T47D (cell line): ENCODE results near the gene ZBTB7C.
"Not testable (repeated sequence)": the region's sequence is repeated elsewhere in the genome, so short reads cannot be mapped to it uniquely, and the experiment has no call there.

ENCODE experiments used
- DNase-seq, 2 experiments: peaks; one replicate each; pipeline versions ENCODE4 v3.0.0 to v3.0.0-alpha.2; 2011 to 2012; ENCODE audit warnings: low read depth in 1 of 2, low spot score in 1 of 2
- JUND ChIP-seq: IDR thresholded peaks from 2 replicates; pipeline ENCODE4 v1.6.1; 2012; ENCODE audit warnings: low read depth
- in situ Hi-C: cut with HindIII; loops from 2 replicates; pipeline ENCODE4 v1.10.0; 2016; ENCODE audit warnings: low sequenced_read_pairs, low pct_unique_long_range_greater_than_20kb

The ZBTB7C gene

DNA sequence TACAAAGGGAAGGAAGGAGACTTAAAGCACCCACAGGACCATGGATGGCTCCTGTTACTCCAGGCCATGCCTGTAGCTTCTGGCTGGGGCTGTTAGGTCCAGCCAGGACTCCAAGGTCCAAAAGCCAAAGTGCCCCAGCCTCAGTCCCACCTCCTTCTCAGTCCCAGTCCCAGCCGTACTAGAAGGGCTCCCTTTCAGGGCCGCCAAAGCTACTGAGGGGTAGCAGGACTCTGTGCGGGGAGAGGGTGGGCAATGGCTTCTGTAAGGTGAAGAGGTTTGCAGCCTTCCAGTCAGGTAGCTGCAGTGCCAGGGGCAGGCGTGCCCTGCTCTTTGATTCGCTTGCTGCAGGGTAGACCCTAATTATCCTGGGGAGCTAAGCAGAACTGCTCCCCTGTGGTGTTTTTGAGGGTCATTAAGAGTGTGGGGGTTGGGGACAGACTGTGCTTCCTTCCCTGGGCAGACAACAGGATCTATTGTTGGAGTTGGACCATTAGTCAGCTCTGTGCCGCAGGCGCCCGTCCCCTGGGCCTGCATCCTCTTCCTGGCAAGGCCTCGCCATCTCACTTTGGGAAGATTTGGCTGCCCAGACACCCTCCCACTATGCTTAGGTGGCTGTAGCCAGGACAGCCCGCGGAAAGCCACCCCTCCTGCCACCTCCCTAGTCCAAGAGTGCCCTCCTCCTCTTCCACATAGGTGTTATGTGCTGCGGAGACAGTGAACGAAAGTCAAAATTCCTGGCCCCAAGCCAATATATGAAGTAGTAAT is 118.8 kb downstream of the ZBTB7C start:
- TF ChIP-seq JUND: no peak
- no peak for DNase-seq
- in situ Hi-C loops: no loop called here

DNA sequence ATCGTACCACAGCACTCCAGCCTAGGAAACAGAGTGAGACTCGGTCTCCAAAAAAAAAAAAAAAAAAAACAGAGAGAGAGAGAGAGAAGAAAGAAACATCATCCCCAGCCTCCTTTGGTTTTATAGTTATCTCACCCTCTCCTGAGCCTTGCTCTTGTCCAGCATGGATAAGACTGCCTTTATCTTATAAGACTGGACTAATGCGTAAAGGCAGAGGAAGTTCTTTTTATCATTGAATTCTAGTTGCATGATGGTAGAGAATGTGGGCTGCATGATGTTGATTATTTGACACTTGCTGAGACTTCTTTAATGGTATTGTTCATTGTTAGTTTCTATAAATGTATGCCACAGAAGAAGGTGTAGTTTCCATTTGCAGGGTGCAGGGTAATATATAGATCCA is 124.4 kb downstream of the ZBTB7C start:
- no peak for DNase-seq
- no peak for TF ChIP-seq JUND
- in situ Hi-C loops: no loop called here

DNA sequence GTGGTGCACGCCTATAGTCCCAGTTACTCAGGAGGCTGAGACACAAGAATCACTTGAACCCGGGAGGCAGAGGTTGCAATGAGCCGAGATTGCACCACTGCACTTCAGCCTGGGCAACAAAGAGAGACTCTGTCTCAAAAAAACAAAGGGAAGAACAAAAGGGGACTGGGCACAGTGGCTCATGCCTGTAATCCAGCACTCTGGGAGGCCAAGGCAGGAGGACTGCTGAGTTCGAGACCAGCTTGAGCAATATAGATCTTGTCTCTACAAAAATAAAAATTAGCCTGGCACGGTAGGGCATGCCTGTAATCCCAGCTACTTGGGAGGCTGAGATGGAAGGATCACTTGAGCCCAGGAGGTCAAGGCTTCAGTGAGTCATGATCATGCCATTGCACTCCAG is 125.2 kb downstream of the ZBTB7C start:
- in situ Hi-C loops, DNase-seq: not testable (repeated sequence)

DNA sequence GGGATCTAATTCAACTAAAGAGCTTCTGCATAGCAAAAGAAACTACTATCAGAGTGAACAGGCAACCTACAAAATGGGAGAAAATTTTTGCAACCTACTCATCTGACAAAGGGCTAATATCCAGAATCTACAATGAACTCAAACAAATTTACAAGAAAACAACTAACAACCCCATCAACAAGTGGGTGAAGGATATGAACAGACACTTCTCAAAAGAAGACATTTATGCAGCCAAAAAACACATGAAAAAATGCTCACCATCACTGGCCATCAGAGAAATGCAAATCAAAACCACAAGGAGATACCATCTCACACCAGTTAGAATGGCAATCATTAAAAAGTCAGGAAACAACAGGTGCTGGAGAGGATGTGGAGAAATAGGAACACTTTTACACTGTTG is 127.7 kb downstream of the ZBTB7C start:
- in situ Hi-C loops, DNase-seq: not testable (repeated sequence)

DNA sequence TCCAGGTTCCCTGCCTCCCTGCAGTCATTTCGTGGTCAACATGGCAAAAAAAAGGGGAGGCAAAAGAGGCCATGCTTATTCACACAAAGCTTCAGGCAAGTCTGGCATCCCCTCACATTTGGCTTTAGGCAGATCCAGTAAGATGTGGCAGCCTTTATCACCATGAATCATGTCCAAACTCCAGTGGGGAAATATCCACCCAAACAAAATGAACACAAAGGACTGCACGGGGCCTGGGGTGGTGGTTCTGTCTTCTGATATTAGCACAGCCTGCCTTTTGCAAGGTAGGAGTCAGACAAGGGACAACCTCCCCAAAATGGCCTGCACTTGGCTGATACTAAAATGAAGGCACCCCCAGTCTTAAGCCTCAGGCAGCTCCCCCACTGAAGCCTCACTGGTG is 129.9 kb downstream of the ZBTB7C start:
- no peak for TF ChIP-seq JUND
- no peak for DNase-seq
- in situ Hi-C loops: no loop called here

DNA sequence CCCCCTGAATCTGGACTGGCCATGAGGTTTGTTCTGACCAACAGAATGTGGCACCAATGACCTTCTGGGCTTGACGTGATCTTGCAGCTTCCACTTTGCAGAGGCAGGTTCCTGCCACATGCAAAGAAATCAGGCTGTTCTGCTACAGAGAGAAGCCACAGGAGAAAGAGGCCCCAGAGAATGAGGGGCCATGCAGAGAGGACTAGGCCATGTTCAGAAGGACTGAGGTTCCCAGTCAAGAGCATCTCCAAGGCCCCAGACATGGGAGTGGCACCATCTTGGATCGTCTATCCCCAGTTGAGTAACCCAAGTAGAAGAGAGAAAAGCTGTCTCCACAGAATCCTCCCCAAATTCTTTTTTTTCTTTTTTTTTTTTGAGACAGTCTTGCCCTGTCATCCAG is 131.1 kb downstream of the ZBTB7C start:
- in situ Hi-C loops: no loop called here
- no peak for TF ChIP-seq JUND
- DNase-seq: no peak

DNA sequence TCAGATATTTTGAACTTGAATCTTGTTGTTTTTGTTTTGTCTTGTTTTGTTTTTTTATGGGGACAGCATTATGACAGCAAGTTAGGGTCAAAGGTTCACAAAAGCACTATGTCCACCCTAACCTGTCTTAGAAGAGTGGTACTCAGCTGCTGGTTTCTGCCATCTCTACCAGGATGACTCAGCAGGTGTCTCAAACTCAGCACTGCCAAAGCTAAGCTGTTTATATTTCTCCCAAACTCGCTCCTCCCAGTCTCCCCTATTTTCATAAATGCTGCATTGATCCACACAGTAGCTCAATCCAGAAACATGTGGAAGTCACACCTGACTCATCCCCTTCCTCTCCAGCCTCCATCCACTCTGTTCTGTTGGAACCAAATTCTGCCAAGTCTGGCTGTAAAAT is 134.9 kb downstream of the ZBTB7C start:
- TF ChIP-seq JUND: no peak
- no peak for DNase-seq
- in situ Hi-C loops: no loop called here

DNA sequence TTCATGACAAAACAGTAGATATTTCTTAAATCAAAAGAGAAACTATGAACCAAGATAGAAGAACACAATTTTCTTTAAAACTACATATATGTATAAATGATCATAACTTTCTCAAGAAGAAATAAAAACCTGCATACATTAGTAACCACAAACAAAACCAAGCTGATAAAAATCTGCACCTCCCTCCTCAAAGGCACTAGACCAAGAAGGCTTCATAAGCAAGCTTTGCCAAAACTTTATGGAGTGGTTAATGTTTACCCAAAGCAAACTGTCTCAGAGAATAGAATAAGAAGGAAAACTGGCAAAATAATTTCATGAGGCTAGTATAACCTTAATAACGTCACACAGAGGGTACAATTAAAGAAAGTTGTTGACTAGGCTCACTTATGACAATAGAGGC is 138.3 kb downstream of the ZBTB7C start:
- no peak for TF ChIP-seq JUND
- DNase-seq: peak in 1 of 2 experiments; percentile 20
- in situ Hi-C loops: no loop called here

DNA sequence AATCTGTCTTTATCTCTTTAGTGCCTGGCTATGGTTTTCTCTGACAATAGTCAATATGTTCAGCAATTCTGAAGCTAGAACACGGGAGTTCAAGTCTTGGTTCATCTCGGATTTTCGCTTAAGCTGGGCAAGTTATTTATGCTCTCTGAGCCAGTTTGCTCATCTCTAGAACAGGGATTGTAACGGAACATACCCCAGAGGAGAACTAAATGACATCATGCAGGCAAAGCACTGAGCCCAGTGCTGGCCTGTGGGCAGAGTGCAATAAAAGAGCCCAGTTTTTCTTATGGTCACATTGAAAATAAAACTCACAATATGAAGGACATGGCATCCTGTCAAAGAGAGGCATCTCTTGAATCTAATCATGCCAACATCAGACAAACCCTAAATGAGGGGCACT is 143.9 kb downstream of the ZBTB7C start:
- TF ChIP-seq JUND: no peak
- in situ Hi-C loops: no loop called here
- no peak for DNase-seq

DNA sequence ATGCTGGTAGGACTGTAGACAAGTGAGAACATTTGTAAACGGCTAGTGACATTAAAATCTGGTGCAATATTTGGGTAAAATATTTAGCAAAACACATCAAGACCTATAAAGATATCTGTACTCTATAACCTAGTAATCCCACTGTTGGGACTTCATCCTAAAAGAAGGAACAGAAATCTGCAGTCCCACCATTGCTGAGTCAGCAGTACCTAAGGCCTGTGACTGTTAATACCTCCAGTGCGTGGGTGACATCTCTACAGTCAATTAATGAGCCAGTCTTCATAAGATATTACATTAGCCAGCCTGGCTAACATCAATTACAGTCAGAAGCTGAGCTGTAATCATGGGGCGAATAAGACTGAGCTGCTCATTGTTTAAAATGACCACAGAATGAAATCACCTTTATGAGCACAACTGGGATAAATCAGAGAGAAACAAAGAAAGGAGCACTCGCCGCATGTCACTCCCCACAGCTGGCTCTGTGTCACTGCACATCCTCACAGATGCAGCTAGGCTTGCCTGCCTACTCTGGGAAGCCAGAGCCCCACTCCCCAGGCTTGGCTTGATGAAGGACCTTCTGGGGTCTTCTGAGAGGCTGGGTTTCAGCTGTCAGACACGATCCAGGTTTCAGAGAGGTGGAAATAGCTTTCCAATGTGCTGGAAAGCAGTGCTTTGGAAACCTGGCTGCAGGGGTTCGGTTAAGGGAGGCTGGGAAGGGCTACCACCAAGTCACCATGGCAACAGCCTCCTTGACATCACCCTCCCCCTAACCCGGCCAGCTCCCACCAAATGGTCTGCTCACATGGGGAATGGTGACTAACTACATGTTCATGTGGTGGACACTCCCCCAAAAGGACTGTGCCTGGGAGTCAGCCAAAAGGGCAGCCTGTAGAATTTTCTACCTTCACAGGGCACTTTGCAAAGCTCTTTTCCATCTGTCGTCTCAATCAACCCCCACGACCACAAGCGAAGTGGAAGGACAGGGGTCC is 145.0 kb downstream of the ZBTB7C start:
- in situ Hi-C loops: no loop called here
- no peak for TF ChIP-seq JUND
- DNase-seq: no peak

DNA sequence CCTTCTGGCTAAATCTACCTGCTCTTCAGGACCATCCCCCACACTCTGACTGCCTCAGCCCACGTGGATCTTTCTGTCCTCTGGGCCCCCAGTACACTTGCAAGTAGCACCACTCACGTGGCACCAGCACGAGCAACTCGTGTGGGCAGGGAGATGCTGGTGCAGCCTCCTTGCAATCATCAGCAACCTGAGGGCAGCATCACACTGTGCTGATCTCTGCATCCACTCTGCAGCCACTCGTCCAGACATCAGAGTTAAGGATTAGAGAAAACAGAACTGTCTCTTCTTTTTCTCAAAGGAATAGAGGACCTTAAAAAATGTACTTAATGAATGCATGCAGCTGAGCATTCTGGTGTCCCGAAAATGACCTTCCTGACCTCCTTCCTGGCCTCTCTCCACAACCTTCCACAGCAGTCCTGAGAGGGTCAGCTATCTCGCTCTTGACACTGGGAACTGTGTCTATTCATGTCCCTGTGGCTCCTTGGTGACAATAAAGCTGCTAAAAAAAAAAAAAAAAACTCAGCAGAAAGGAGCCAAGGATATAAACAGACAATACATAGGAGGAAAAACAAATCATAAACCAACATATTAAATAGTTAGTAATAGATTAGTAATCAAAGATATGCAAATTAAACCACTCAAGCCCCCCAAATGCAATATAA is 145.9 kb downstream of the ZBTB7C start:
- DNase-seq: no peak
- TF ChIP-seq JUND: no peak
- in situ Hi-C loops: no loop called here

DNA sequence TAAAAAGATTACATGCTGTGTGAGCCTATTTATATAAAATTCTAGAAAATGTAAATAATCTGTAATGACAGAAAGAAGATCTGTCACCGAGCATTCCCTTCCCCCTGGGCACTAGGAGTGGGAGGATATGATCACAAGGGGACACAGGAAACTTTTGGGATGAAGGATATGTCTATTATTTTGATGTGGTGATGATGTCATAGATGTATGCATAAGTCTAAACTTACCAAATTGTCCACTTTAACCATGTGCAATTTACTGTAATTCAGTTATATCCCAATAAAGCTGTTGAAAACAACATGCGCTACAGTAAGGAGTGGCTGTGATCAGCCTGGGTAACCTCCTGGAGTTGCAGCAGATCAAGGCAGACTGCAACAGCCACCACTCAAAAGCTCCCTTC is 148.9 kb downstream of the ZBTB7C start:
- TF ChIP-seq JUND: no peak
- in situ Hi-C loops: no loop called here
- DNase-seq: no peak

DNA sequence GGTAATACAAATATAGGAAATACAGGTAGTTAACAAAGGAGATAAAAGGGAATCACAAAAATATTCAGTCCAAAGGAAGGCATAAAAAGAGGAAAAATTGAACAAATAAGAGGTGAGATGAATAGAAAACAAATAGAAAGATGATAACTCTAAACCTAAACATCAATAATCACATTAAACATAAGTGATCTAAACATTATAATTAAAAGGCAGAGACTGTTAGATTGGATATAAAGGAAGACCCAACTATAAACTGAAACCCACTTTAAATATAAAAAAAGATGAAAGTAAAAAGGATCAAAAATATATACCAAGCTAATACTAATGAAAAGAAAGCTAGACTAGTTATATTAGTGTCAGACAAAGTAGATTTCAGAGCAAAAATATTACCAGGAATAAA is 152.3 kb downstream of the ZBTB7C start:
- TF ChIP-seq JUND: no peak
- no peak for DNase-seq
- in situ Hi-C loops: no loop called here
